ENCODE measurements around the gene ORMDL1. TPM values are rescaled to one million over a fixed set of nuclear protein-coding genes. Genes with fewer than 3 reads are reported as not detected.

The ORMDL1 gene
- total and polyA plus RNA-seq, 2 of the 13 experiments (the other 11 are each of a cell fraction or from before 2014, with no cell fraction given) = 67.5 to 160 TPM

- TF ChIP-seq ZBTB40 (IDR thresholded peaks at IDR 0.05) (no peak), ZBTB40 (CRISPR knock-in tag; IDR thresholded peaks at IDR 0.05) (peak; percentile 87), CREB3 (CRISPR knock-in tag; IDR thresholded peaks at IDR 0.05) (peak; percentile 79), ELF1 (CRISPR knock-in tag; IDR thresholded peaks at IDR 0.05) (peak; percentile 91), TOPORS (CRISPR knock-in tag; IDR thresholded peaks at IDR 0.05) (peak; percentile 99), NFKB2 (CRISPR knock-in tag; IDR thresholded peaks at IDR 0.05; ENCODE audit: borderline replicate concordance) (peak; percentile 99), KLF13 (CRISPR knock-in tag; IDR thresholded peaks at IDR 0.05) (peak; percentile 18; the same call in 1 of the 2 replicates), ZNF605 (CRISPR knock-in tag; IDR thresholded peaks at IDR 0.05) (peak; percentile 99), ZNF20 (CRISPR knock-in tag; IDR thresholded peaks at IDR 0.05) (0 out of 2 replicates have a peak, but pooled peaks have one; percentile 57), ZNF773 (CRISPR knock-in tag; IDR thresholded peaks at IDR 0.05; ENCODE audit: borderline replicate concordance) (peak; percentile 92; the same call in 1 of the 2 replicates), IRF2 (CRISPR knock-in tag; IDR thresholded peaks at IDR 0.05) (peak; percentile 45; the same call in 1 of the 2 replicates), ZNF891 (CRISPR knock-in tag; IDR thresholded peaks at IDR 0.05) (peak; percentile 91), ZNF18 (CRISPR knock-in tag; IDR thresholded peaks at IDR 0.05; ENCODE audit: insufficient replicate concordance) (peak; percentile 87)
These were observed at the start of gene ORMDL1, which contains the start of gene PMS1 (continued) for GRCh38 chr2:189783927-189784867.
